HEK293 (cell line): ENCODE data around the gene IZUMO4.

Experiments used
- CTCF ChIA-PET: fragments of 350-600 bp; formaldehyde crosslinking; extraction: SDS; loops from one replicate; lab custom pipeline; 2021; ENCODE audit warnings: antibody characterized with exemption; lab: Yijun Ruan, JAX
- POLR2A ChIA-PET: fragments of 300-600 bp; formaldehyde crosslinking; extraction: SDS; loops from one replicate; lab custom pipeline; 2020; ENCODE audit warnings: antibody characterized with exemption, inconsistent platforms; lab: Yijun Ruan, JAX
- H3K27ac ChIP-seq: fragments of 200-500 bp; sonication (Bioruptor generic); 2 replicates; pipeline ENCODE4 v1.5.1; 2014; ENCODE audit warnings: low read depth, low read length, control low read depth, inconsistent platforms; ENCODE audit errors: extremely low read depth
- H3K36me3 ChIP-seq, 2 experiments: fragments of 200-500 bp in 1 of 2; sonication (Bioruptor generic) in 1 of 2; 1 replicate in 1 of 2; 2 replicates in 1 of 2; pipeline ENCODE4 v1.5.1; 2014 to 2017; ENCODE audit warnings: inconsistent platforms in 2 of 2, low read length in 2 of 2; ENCODE audit not compliant: control insufficient read depth in 2 of 2, insufficient read depth in 1 of 2
- H3K4me1 ChIP-seq: fragments of 200-500 bp; sonication (Bioruptor generic); 2 replicates; pipeline ENCODE4 v1.5.1; 2014; ENCODE audit warnings: mild to moderate bottlenecking, low read length, inconsistent platforms; ENCODE audit not compliant: control insufficient read depth, insufficient read depth
- H3K4me3 ChIP-seq: 2 replicates; pipeline ENCODE4 v1.5.1; 2011; ENCODE audit warnings: low read depth, mild to moderate bottlenecking, control low read depth, low read length, moderate library complexity
- H3K9me3 ChIP-seq: fragments of 200-500 bp; sonication (Bioruptor generic); 2 replicates; pipeline ENCODE4 v1.5.1; 2014; ENCODE audit warnings: low read depth, low read length, inconsistent platforms; ENCODE audit not compliant: control insufficient read depth, insufficient read depth
- AEBP2 ChIP-seq: fragments of 450-650 bp; formaldehyde crosslinking; IDR thresholded peaks from 2 replicates; pipeline ENCODE4 v1.5.1; 2016; ENCODE audit warnings: missing biosample characterization, missing genetic modification characterization, borderline replicate concordance
- ATF2 ChIP-seq: fragments of 450-650 bp; formaldehyde crosslinking; IDR thresholded peaks from 2 replicates; pipeline ENCODE4 v1.5.1; 2016; ENCODE audit warnings: missing biosample characterization, missing genetic modification characterization, low read depth
- GLI2 ChIP-seq: fragments of 450-650 bp; formaldehyde crosslinking; IDR thresholded peaks from 2 replicates; pipeline ENCODE4; 2017; ENCODE audit warnings: missing biosample characterization, missing genetic modification characterization, low read depth, borderline replicate concordance
- IKZF3 ChIP-seq: fragments of 450-650 bp; IDR thresholded peaks from 2 replicates; pipeline ENCODE4 v1.5.0; 2018; ENCODE audit warnings: missing biosample characterization, mild to moderate bottlenecking, missing genetic modification characterization, moderate library complexity
- KLF7 ChIP-seq: fragments of 450-650 bp; formaldehyde crosslinking; IDR thresholded peaks from 2 replicates; pipeline ENCODE4 v1.5.1; 2016; ENCODE audit warnings: missing biosample characterization, missing genetic modification characterization, borderline replicate concordance
- SALL2 ChIP-seq: fragments of 450-650 bp; formaldehyde crosslinking; IDR thresholded peaks from 2 replicates; pipeline ENCODE4 v1.5.0; 2017; ENCODE audit warnings: missing biosample characterization, mild to moderate bottlenecking, missing genetic modification characterization, borderline replicate concordance
- SP3 ChIP-seq: fragments of 450-650 bp; formaldehyde crosslinking; IDR thresholded peaks from 2 replicates; pipeline ENCODE4 v1.5.1; 2016; ENCODE audit warnings: missing biosample characterization, missing genetic modification characterization
- YY1 ChIP-seq: fragments of 450-650 bp; formaldehyde crosslinking; IDR thresholded peaks from 2 replicates; pipeline ENCODE4 v1.5.1; 2018; ENCODE audit warnings: missing biosample characterization, missing genetic modification characterization
- ZBTB1 ChIP-seq: fragments of 450-650 bp; formaldehyde crosslinking; IDR thresholded peaks from 2 replicates; pipeline ENCODE4 v1.5.1; 2016; ENCODE audit warnings: missing biosample characterization, missing genetic modification characterization
- ZBTB21 ChIP-seq: fragments of 450-650 bp; formaldehyde crosslinking; IDR thresholded peaks from 2 replicates; pipeline ENCODE4 v1.5.1; 2017; ENCODE audit warnings: missing biosample characterization, missing genetic modification characterization
- ZNF133 ChIP-seq: fragments of 450-650 bp; formaldehyde crosslinking; IDR thresholded peaks from 2 replicates; pipeline ENCODE4 v1.5.1; 2016; ENCODE audit warnings: missing biosample characterization, missing genetic modification characterization
- ZNF211 ChIP-seq: fragments of 450-650 bp; formaldehyde crosslinking; IDR thresholded peaks from 2 replicates; pipeline ENCODE4 v1.5.1; 2016; ENCODE audit warnings: low read depth, missing biosample characterization, missing genetic modification characterization
- ZNF26 ChIP-seq: fragments of 450-650 bp; formaldehyde crosslinking; IDR thresholded peaks from 2 replicates; pipeline ENCODE4 v1.5.1; 2016; ENCODE audit warnings: missing biosample characterization, missing genetic modification characterization
- ZNF354C ChIP-seq: fragments of 450-650 bp; formaldehyde crosslinking; IDR thresholded peaks from 2 replicates; pipeline ENCODE4 v1.5.1; 2016; ENCODE audit warnings: missing biosample characterization, missing genetic modification characterization, low read depth, borderline replicate concordance
- ZNF37A ChIP-seq: fragments of 450-650 bp; IDR thresholded peaks from 2 replicates; pipeline ENCODE4 v1.5.1; 2018; ENCODE audit warnings: missing biosample characterization, missing genetic modification characterization
- ZNF394 ChIP-seq: fragments of 450-650 bp; formaldehyde crosslinking; IDR thresholded peaks from 2 replicates; pipeline ENCODE4 v1.5.1; 2016; ENCODE audit warnings: missing biosample characterization, missing genetic modification characterization, mild to moderate bottlenecking, moderate library complexity, borderline replicate concordance
- ZNF473 ChIP-seq: fragments of 450-650 bp; formaldehyde crosslinking; IDR thresholded peaks from 2 replicates; pipeline ENCODE4 v1.5.1; 2017; ENCODE audit warnings: missing biosample characterization, missing genetic modification characterization
- ZNF488 ChIP-seq: fragments of 450-650 bp; formaldehyde crosslinking; IDR thresholded peaks from 2 replicates; pipeline ENCODE4 v1.5.1; 2016; ENCODE audit warnings: missing biosample characterization, missing genetic modification characterization
- ZNF530 ChIP-seq: fragments of 450-650 bp; formaldehyde crosslinking; IDR thresholded peaks from 2 replicates; pipeline ENCODE4 v1.5.1; 2016; ENCODE audit warnings: low read depth, missing biosample characterization, missing genetic modification characterization
- ZNF558 ChIP-seq: fragments of 450-650 bp; formaldehyde crosslinking; IDR thresholded peaks from 2 replicates; pipeline ENCODE4 v1.5.1; 2016; ENCODE audit warnings: missing biosample characterization, missing genetic modification characterization
- ZNF639 ChIP-seq: fragments of 450-650 bp; formaldehyde crosslinking; IDR thresholded peaks from 2 replicates; pipeline ENCODE4 v1.5.1; 2016; ENCODE audit warnings: missing biosample characterization, missing genetic modification characterization
- ZNF660 ChIP-seq: fragments of 450-650 bp; IDR thresholded peaks from 2 replicates; pipeline ENCODE4 v1.5.1; 2018; ENCODE audit warnings: missing biosample characterization, mild to moderate bottlenecking, missing genetic modification characterization
- ZNF670 ChIP-seq: fragments of 450-650 bp; formaldehyde crosslinking; IDR thresholded peaks from 2 replicates; pipeline ENCODE4 v1.5.1; 2016; ENCODE audit warnings: missing biosample characterization, missing genetic modification characterization, low read depth
- ZSCAN4 ChIP-seq: fragments of 450-650 bp; formaldehyde crosslinking; IDR thresholded peaks from 2 replicates; pipeline ENCODE4 v1.5.1; 2017; ENCODE audit warnings: missing biosample characterization, missing genetic modification characterization

IZUMO4 gene

GRCh38 chr19:2083174-2083854 lies 13.4 kb upstream of the IZUMO4 start (continued):
- TF ChIP-seq IKZF3 (tag by site-specific recombination) (no peak), ZNF660 (no peak), ZNF558 (tag by site-specific recombination) (no peak), SP3 (tag by site-specific recombination) (no peak), ATF2 (tag by site-specific recombination) (no peak)

- 0 out of 2 replicates have a peak, but pooled peaks cover 4% of the 10 kb centered on the region for H3K4me1 ChIP-seq
- no peak for TF ChIP-seq ZNF37A (tag by site-specific recombination)
- no peak for TF ChIP-seq ZNF670 (tag by site-specific recombination)
- no peak for TF ChIP-seq ZNF394 (tag by site-specific recombination)
- TF ChIP-seq IKZF3 (tag by site-specific recombination): no peak
- TF ChIP-seq ZNF639 (tag by site-specific recombination): no peak
- no peak for TF ChIP-seq GLI2 (tag by site-specific recombination)
- no peak for TF ChIP-seq AEBP2 (tag by site-specific recombination)
- TF ChIP-seq ZNF530: no peak
- no peak for TF ChIP-seq ZNF488
- no peak for TF ChIP-seq ZBTB1 (tag by site-specific recombination)
- no peak for TF ChIP-seq ZBTB21
- TF ChIP-seq ZNF26: no peak
- no peak for TF ChIP-seq ZNF473 (tag by site-specific recombination)
- TF ChIP-seq SALL2 (tag by site-specific recombination): no peak
- TF ChIP-seq ZNF133: no peak
- no peak for TF ChIP-seq KLF7 (tag by site-specific recombination)
- no peak for TF ChIP-seq ZNF354C (tag by site-specific recombination)
- no peak for TF ChIP-seq YY1 (tag by site-specific recombination)
- TF ChIP-seq ZSCAN4 (tag by site-specific recombination): no peak
- TF ChIP-seq ZNF211 (tag by site-specific recombination): no peak
- TF ChIP-seq, all 188 proteins: peak for 0
- ChIA-PET CTCF (interaction anchor here (0.6 to 1.2 kb wide), 2 partner anchors 17 to 155 kb away, joined by 3 read pairs; no protein-coding TSS in a partner anchor), POLR2A (interaction anchor here (0.6 kb wide), 1 partner anchor 78 kb away, joined by 3 read pairs; the partner anchor contains the start of gene DOT1L)
- Histone ChIP-seq H3K4me3 (no peak overlapping the region), H3K27ac (no peak overlapping the region), H3K9me3 (no peaks in the 10 kb centered on the region), H3K36me3 (peaks cover 0 to 14% of the 10 kb centered on the region in 2 experiments; a peak in 2 of 3 replicates)
Observed at GRCh38 chr19:2084993-2085720, 11.6 kb upstream of the IZUMO4 start.
